Fibroblast of lung (primary cell): ENCODE data around the gene PLXNA4.

Source experiments
- EZH2 ChIP-seq: IDR thresholded peaks from 2 replicates; pipeline ENCODE4 v1.5.1; 2012; ENCODE audit warnings: low read length, control low read depth, mild to moderate bottlenecking; ENCODE audit errors: missing control alignments
- TF ChIP-seq, protein P1 (sequence below), 2 donors: IDR thresholded peaks in 1 of 2; conservative IDR thresholded peaks in 1 of 2; 1 replicate in 1 of 2; 2 replicates in 1 of 2; pipeline ENCODE4 v1.5.1; 2011 to 2012; ENCODE audit warnings: low read length in 2 of 2, control low read depth in 1 of 2, inconsistent platforms in 1 of 2, low read depth in 1 of 2, mild to moderate bottlenecking in 1 of 2

- TF ChIP-seq, protein P1, sequence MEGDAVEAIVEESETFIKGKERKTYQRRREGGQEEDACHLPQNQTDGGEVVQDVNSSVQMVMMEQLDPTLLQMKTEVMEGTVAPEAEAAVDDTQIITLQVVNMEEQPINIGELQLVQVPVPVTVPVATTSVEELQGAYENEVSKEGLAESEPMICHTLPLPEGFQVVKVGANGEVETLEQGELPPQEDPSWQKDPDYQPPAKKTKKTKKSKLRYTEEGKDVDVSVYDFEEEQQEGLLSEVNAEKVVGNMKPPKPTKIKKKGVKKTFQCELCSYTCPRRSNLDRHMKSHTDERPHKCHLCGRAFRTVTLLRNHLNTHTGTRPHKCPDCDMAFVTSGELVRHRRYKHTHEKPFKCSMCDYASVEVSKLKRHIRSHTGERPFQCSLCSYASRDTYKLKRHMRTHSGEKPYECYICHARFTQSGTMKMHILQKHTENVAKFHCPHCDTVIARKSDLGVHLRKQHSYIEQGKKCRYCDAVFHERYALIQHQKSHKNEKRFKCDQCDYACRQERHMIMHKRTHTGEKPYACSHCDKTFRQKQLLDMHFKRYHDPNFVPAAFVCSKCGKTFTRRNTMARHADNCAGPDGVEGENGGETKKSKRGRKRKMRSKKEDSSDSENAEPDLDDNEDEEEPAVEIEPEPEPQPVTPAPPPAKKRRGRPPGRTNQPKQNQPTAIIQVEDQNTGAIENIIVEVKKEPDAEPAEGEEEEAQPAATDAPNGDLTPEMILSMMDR (conservative IDR thresholded peaks at IDR 0.05 in 1 of 2, IDR thresholded peaks at IDR 0.05 in 1 of 2; ENCODE audit: low read depth in 1 of 2, low read length in 2 of 2), result no peak
- no peak for TF ChIP-seq EZH2
Measured at GRCh38 chr7:132367004-132367403, 209.3 kb downstream of the PLXNA4 start.
